ENCODE data around the gene ARHGEF4.

The ARHGEF4 gene

DNA sequence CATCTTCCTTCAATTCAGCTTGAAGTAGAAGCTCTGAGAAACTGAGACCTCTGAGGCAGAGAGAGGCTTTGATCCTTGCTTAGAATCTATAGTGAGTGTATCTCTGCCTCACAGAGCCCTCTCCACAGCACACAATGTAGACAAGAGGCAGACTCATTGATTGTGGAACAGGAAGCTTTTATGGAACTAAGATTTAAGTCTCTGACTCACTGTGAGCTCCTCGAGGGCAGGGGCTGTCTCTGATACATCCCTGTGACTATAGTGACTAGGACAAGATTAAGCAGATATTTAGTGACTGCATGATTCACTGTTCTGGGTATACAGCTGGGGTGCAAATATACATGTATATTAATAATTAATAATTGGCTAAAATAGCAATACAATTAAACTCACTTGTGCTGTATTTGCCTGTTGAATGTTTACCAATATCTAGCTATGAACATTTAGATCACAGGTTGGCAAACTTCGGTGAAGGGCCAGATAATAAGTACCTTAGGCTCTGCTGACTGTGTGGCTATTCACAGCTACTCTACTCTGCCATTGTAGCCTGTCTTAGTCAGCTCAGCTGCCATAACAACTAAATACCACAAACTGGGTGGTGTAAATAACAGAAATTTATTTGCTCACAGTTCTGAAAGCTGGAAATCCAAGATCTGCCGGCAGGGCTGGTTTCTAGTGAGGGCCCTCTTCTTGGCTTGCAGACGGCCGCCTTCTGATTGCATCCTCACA is 54.4 kb downstream of the ARHGEF4 start:
- no peak for TF ChIP-seq ARNT (IDR thresholded peaks at IDR 0.05)
- TF ChIP-seq CTBP1 (IDR thresholded peaks at IDR 0.05; ENCODE audit: borderline replicate concordance), result no peak
- TF ChIP-seq SUZ12 (IDR thresholded peaks at IDR 0.05), result no peak
- TF ChIP-seq SP1 (IDR thresholded peaks at IDR 0.05), result no peak
- no peak for TF ChIP-seq LEF1 (IDR thresholded peaks at IDR 0.05; ENCODE audit: borderline replicate concordance)
- TF ChIP-seq ELF4 (IDR thresholded peaks at IDR 0.05), result no peak
- no peak for TF ChIP-seq ZNF384 (IDR thresholded peaks at IDR 0.05)
- TF ChIP-seq HDGF (IDR thresholded peaks at IDR 0.05; ENCODE audit: borderline replicate concordance), result no peak
- TF ChIP-seq FOXM1 (IDR thresholded peaks at IDR 0.05; ENCODE audit: borderline replicate concordance), result no peak
- no peak for TF ChIP-seq FOXK2 (IDR thresholded peaks at IDR 0.05)
- TF ChIP-seq, protein P1, sequence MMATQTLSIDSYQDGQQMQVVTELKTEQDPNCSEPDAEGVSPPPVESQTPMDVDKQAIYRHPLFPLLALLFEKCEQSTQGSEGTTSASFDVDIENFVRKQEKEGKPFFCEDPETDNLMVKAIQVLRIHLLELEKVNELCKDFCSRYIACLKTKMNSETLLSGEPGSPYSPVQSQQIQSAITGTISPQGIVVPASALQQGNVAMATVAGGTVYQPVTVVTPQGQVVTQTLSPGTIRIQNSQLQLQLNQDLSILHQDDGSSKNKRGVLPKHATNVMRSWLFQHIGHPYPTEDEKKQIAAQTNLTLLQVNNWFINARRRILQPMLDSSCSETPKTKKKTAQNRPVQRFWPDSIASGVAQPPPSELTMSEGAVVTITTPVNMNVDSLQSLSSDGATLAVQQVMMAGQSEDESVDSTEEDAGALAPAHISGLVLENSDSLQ (IDR thresholded peaks at IDR 0.05), result no peak
- no peak for TF ChIP-seq FOXA1 (IDR thresholded peaks at IDR 0.05)
- TF ChIP-seq NFRKB (IDR thresholded peaks at IDR 0.05), result no peak
- TF ChIP-seq BHLHE40 (IDR thresholded peaks at IDR 0.05; ENCODE audit: borderline replicate concordance), result no peak
- no peak for TF ChIP-seq TARDBP (IDR thresholded peaks at IDR 0.05)
- CTCF ChIA-PET, result no interaction called here
- DNase-seq (ENCODE audit: extremely low spot score), result no peak
- POLR2A ChIA-PET, result no interaction called here

DNA sequence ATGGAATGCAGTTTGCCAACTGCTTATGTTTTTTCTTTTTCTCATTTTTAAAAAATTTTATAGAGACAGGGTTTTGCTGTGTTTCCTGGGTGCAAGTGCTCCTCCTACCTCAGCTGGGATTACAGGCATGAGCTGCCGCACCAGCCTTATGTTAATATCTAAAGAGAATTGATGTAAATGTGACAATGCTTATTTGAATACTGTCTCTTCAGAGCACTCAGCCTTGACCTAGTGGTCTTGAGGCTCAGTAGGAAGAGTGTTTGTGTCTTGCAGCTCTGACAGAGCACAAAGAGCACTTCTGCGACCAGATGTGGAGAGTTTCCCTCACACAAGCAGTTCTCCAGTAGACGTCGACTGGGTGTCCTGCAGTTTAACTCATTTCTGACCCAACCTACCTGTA is 55.3 kb downstream of the ARHGEF4 start:
- DNase-seq (ENCODE audit: extremely low spot score), result no peak
- TF ChIP-seq SUZ12 (IDR thresholded peaks at IDR 0.05) (no peak), NFRKB (IDR thresholded peaks at IDR 0.05) (no peak)
- TF ChIP-seq, protein P1 (IDR thresholded peaks at IDR 0.05), result no peak
- POLR2A ChIA-PET, result no interaction called here
- CTCF ChIA-PET, result interaction anchor here (0.5 kb wide), 1 partner anchor 45 kb away, joined by 8 read pairs; no protein-coding TSS in a partner anchor

DNA sequence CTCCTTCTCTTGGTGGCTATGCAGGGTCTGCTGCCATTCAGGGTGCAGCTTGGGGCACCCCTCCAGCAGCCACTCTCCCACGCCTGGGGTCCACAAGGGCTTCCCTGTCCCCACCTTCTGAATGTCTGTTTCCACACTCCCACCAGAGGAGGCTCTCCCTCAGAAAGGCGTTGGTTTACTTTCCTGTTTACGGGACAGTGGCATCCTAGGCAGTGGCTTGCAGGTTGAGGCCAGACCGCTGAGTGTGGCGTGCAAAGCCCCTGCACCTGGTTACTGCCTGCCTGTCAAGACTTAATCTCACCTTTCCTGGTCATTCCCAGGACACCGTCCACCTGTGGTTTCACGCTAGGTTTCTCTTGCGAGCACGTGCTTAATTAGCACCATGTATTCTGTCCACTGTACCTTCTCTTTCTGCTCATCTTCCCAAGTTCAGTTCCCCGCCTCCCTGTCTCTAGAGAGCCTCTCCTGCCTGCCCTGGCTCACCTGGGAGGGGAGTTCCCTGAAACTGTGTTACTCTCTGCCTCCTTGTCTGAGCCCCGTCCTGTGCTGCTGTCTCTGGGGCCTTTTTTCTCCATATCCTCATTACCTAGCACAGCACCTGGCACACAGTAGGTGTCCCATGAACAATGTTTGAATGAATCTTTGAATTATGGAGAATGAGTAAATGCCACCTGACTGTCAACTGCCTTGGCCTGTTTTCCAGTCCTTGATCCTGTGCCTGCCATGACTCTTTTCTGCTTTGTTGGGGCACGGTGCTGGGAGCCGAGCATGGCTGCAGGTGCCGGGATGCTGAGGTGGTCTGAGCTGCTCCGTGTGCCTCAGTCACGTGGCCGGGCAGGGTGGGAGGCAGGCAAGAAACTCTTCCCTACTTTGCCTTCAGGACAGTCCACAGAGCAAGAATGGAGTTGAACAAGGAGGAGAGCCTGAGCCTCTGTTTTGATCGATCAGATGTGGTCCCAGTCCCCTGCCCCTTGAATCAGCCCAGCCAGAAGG is 56.4 kb downstream of the ARHGEF4 start:
- TF ChIP-seq FOXK2 (IDR thresholded peaks at IDR 0.05) (no peak), FOXA1 (IDR thresholded peaks at IDR 0.05) (no peak), LEF1 (IDR thresholded peaks at IDR 0.05; ENCODE audit: borderline replicate concordance) (no peak), NFRKB (IDR thresholded peaks at IDR 0.05) (no peak), ZNF384 (IDR thresholded peaks at IDR 0.05) (no peak), ARNT (IDR thresholded peaks at IDR 0.05) (no peak), ELF4 (IDR thresholded peaks at IDR 0.05) (no peak), BHLHE40 (IDR thresholded peaks at IDR 0.05; ENCODE audit: borderline replicate concordance) (no peak), CTBP1 (IDR thresholded peaks at IDR 0.05; ENCODE audit: borderline replicate concordance) (no peak), FOXM1 (IDR thresholded peaks at IDR 0.05; ENCODE audit: borderline replicate concordance) (no peak), TARDBP (IDR thresholded peaks at IDR 0.05) (no peak)
- TF ChIP-seq, protein P1 (IDR thresholded peaks at IDR 0.05), result no peak
- CTCF ChIA-PET, result interaction anchor here (0.5 kb wide), 1 partner anchor 44 kb away, joined by 8 read pairs; no protein-coding TSS in a partner anchor
- POLR2A ChIA-PET, result no interaction called here
- DNase-seq (ENCODE audit: extremely low spot score), result no peak

DNA sequence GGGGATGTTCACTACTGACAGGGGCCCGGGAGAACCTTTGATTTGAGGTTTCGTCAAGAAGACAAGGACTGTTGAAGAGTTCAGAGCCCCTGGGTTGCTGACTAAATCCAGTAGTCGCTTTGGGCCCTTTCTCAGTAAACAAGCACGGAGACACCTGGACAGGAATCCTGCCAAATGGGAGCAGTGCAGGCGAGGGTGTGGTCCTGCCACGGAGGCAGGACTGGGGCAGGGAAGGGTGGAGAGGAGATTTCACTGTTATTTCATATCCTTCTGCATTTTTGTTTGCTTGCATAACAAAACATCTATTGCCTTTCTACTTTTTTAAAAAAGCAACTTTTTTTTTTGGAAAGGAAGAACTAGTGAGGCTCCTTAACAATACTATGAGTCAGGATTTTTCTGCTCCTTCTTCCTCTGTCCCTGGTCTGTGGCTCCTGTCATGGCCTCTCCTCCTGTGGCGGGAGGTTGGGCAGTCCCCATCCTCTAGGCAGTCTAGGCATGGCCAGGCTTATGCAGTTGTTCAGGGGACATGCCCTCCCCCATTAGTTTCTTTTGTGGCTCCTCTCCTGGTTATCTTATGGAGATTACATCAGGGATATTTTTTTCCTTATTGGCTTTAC is 57.7 kb downstream of the ARHGEF4 start:
- CTCF ChIA-PET, result no interaction called here
- POLR2A ChIA-PET, result no interaction called here
- TF ChIP-seq LEF1 (IDR thresholded peaks at IDR 0.05; ENCODE audit: borderline replicate concordance) (no peak), ZNF384 (IDR thresholded peaks at IDR 0.05) (no peak), L3MBTL2 (conservative IDR thresholded peaks at IDR 0.05) (no peak), FOXA1 (IDR thresholded peaks at IDR 0.05) (no peak), NFRKB (IDR thresholded peaks at IDR 0.05) (no peak), ARNT (IDR thresholded peaks at IDR 0.05) (no peak), FOXK2 (IDR thresholded peaks at IDR 0.05) (no peak), TARDBP (IDR thresholded peaks at IDR 0.05) (no peak), ELF4 (IDR thresholded peaks at IDR 0.05) (no peak), HDGF (IDR thresholded peaks at IDR 0.05; ENCODE audit: borderline replicate concordance) (no peak), CTBP1 (IDR thresholded peaks at IDR 0.05; ENCODE audit: borderline replicate concordance) (no peak), SP1 (IDR thresholded peaks at IDR 0.05) (no peak), SUZ12 (IDR thresholded peaks at IDR 0.05) (no peak), FOXM1 (IDR thresholded peaks at IDR 0.05; ENCODE audit: borderline replicate concordance) (no peak), BHLHE40 (IDR thresholded peaks at IDR 0.05; ENCODE audit: borderline replicate concordance) (no peak)
- TF ChIP-seq, protein P1 (IDR thresholded peaks at IDR 0.05), result no peak
- no peak for DNase-seq (ENCODE audit: extremely low spot score)

DNA sequence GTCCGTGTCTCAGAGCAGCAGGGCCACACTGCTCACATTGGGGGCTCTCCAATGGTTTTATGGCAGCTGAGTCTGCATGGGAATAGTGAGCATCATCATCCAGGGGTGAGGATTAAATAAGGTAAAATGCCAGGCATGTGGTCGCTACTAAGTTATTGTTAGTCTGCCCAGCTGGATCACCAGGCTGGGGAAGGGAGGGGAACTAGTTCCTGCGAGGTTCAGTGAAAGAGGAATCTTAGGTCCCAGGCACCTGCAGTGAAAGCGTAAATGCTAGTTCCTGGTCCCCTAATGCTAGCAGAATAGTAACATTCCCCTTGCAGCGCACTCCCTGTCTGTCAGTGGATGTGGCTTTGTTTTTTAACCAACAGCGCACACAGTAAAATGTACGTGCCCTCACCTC is 60.1 kb downstream of the ARHGEF4 start:
- TF ChIP-seq NFRKB (IDR thresholded peaks at IDR 0.05) (no peak), FOXM1 (IDR thresholded peaks at IDR 0.05; ENCODE audit: borderline replicate concordance) (no peak), FOXA1 (IDR thresholded peaks at IDR 0.05) (no peak), LEF1 (IDR thresholded peaks at IDR 0.05; ENCODE audit: borderline replicate concordance) (no peak), BHLHE40 (IDR thresholded peaks at IDR 0.05; ENCODE audit: borderline replicate concordance) (no peak), ARNT (IDR thresholded peaks at IDR 0.05) (no peak)
- POLR2A ChIA-PET, result no interaction called here
- DNase-seq (ENCODE audit: extremely low spot score), result no peak
- CTCF ChIA-PET, result interaction anchor here (0.6 kb wide), 1 partner anchor 42 kb away, joined by 4 read pairs; no protein-coding TSS in a partner anchor

Measured in HEK293T (cell line).